Endodermal cell (in vitro differentiated cells): Measurements from ENCODE around the gene RBM44. TPM values are rescaled to one million over a fixed set of nuclear protein-coding genes. Genes with fewer than 3 reads are reported as not detected.

Source experiments
- DNase-seq: peaks from one replicate; pipeline ENCODE4 v3.0.0-alpha.2; 2017
- H3K27ac ChIP-seq: 2 replicates; pipeline ENCODE4 v1.5.1; 2013; ENCODE audit warnings: mild to moderate bottlenecking, low read depth, low read length, moderate library complexity
- H3K27me3 ChIP-seq: 2 replicates; pipeline ENCODE4 v1.6.1; 2013; ENCODE audit warnings: mild to moderate bottlenecking, low read length, moderate library complexity; ENCODE audit not compliant: insufficient read depth, control insufficient read depth, poor library complexity, severe bottlenecking
- H3K36me3 ChIP-seq: 2 replicates; pipeline ENCODE4 v1.7.0; 2013; ENCODE audit warnings: mild to moderate bottlenecking, low read length, moderate library complexity; ENCODE audit not compliant: control insufficient read depth, insufficient read depth
- H3K4me1 ChIP-seq: one replicate; pipeline ENCODE4 v1.7.0; 2013; ENCODE audit warnings: low read length; ENCODE audit not compliant: control insufficient read depth, insufficient read depth
- H3K4me3 ChIP-seq: 2 replicates; pipeline ENCODE4 v1.5.1; 2013; ENCODE audit warnings: mild to moderate bottlenecking, low read length, moderate library complexity
- H3K9ac ChIP-seq: 2 replicates; pipeline ENCODE4 v1.6.1; 2013; ENCODE audit warnings: mild to moderate bottlenecking, low read length, moderate library complexity; ENCODE audit not compliant: poor library complexity, severe bottlenecking; ENCODE audit errors: extremely low read depth
- H3K9me3 ChIP-seq: 2 replicates; pipeline ENCODE4 v1.6.1; 2013; ENCODE audit warnings: mild to moderate bottlenecking, low read length, moderate library complexity; ENCODE audit not compliant: control insufficient read depth
- H3K27ac Mint-ChIP-seq: 2 replicates; pipeline ENCODE4 v1.8.0; 2020; ENCODE audit warnings: mixed read lengths
- H3K27me3 Mint-ChIP-seq: 2 replicates; pipeline ENCODE4 v1.8.0; 2021; ENCODE audit warnings: mild to moderate bottlenecking, mixed read lengths; ENCODE audit not compliant: insufficient read depth
- H3K36me3 Mint-ChIP-seq: 2 replicates; pipeline ENCODE4 v1.8.0; 2020; ENCODE audit warnings: low read depth, mixed read lengths
- H3K4me1 Mint-ChIP-seq: 2 replicates; pipeline ENCODE4 v1.8.0; 2020; ENCODE audit warnings: mixed read lengths
- H3K4me3 Mint-ChIP-seq: 2 replicates; pipeline ENCODE4 v1.8.0; 2020; ENCODE audit warnings: mild to moderate bottlenecking, moderate library complexity, mixed read lengths
- H3K9me3 Mint-ChIP-seq: 2 replicates; pipeline ENCODE4 v1.8.0; 2020; ENCODE audit warnings: mild to moderate bottlenecking, mixed read lengths
- WGBS, 2 experiments: methylation state at CpG; one replicate each; pipeline versions ENCODE4 v1.1.5 to v1.1.7; 2013; ENCODE audit warnings: missing lambda C conversion rate in 2 of 2, mixed read lengths in 1 of 2; ENCODE audit not compliant: insufficient coverage in 1 of 2, insufficient read length in 1 of 2; 5-methylcytosine and 5-hydroxymethylcytosine counted together
- long read RNA-seq, 4 experiments: library from polyadenylated mRNA in 2 of 4; library from RNA in 1 of 4; library from capped mRNA in 1 of 4; stranded (forward) in 3 of 4; unstranded in 1 of 4; transcript quantifications; one replicate each; pipeline ENCODE4 v2.0.0, GENCODE V29; 2020 to 2021; ENCODE audit warnings: inconsistent platforms in 1 of 4
- polyA plus RNA-seq, 2 experiments: library from polyadenylated mRNA; stranded (reverse); fragments of 50-300 nt; gene quantifications; one replicate each; pipeline ENCODE4 v1.2.3, GENCODE V29; 2013
- total RNA-seq, 2 donors: library from RNA; stranded (reverse); fragmentation: NEBNext Ultra II Directional in 1 of 2; extraction: Animal tissue kit (Norgen Biotek cat#: 25700) in 1 of 2; gene quantifications; 2 replicates in 1 of 2; 3 replicates in 1 of 2; pipeline ENCODE4 v1.2.1, GENCODE V29; 2021
- TF ChIP-seq, protein P1 (sequence below): fragments of 200-600 bp; sonication (generic); conservative IDR thresholded peaks from 2 replicates; pipeline ENCODE4 v1.5.0; 2021; ENCODE audit warnings: antibody characterized with exemption, mild to moderate bottlenecking

RBM44 gene, protein sequence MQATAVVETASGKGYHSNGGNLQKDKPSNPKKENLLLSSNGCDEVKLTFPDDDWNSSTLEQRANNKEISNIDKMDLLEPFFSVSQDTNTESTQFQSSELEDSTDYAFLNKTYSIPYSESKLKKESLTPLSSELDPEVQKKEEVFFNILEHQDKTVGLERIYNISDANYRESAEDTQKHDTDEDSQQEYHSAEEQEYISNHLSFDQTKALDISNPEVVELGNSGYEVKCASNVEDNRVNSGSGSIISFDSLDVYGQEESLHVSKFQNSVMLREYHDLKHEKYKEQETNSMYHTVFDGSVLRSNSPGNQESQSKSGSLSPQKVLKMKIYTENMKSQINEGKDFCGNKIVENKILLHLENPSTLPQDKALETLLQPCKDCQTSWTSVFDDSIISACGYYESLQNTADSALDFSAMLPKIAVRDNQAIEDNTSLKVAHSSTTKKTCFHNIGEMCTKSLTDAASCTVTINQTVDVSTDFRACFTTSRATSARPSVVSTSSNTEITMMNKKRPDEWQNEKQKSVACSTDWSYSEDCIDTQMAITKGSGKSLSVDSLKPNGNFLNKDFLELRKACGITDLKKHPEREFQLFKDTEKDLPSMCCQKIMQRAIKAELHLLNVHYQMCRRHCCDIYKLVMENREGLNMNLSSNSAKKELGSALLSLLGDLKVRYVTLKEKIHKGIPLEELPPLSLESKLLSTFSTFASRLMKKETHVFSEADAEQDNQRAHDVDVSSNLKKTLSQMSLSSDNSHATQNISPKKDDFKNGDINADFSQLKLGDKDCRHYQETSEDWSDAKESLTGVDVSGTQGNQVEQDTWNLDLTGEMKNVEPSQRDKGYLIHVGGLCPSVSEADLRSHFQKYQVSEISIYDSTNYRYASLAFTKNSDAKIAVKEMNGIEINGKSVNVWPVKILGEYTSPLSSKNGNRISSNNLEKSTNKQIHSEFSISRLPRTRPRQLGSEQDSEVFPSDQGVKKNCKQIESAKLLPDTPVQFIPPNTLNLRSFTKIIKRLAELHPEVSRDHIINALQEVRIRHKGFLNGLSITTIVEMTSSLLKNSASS
- total RNA-seq = 1 to 10 TPM in 1 of 2 donors, under 1 TPM in 1; 0.42 to 1.2 TPM
- polyA plus RNA-seq (2013, experiment 1 of 2) = 0.53 TPM
- polyA plus RNA-seq (2013, experiment 2 of 2) = 0.62 TPM
- long read RNA-seq, experiment 1 = 0 reads
- long read RNA-seq, experiment 2, partial matches to known transcripts = 0 of 4 reads
- long read RNA-seq, experiment 2, other reads (novel, unspliced or antisense) = 4 of 4 reads
- long read RNA-seq, experiment 3 = 0 reads
- long read RNA-seq, experiment 4 = 0 reads

DNA sequence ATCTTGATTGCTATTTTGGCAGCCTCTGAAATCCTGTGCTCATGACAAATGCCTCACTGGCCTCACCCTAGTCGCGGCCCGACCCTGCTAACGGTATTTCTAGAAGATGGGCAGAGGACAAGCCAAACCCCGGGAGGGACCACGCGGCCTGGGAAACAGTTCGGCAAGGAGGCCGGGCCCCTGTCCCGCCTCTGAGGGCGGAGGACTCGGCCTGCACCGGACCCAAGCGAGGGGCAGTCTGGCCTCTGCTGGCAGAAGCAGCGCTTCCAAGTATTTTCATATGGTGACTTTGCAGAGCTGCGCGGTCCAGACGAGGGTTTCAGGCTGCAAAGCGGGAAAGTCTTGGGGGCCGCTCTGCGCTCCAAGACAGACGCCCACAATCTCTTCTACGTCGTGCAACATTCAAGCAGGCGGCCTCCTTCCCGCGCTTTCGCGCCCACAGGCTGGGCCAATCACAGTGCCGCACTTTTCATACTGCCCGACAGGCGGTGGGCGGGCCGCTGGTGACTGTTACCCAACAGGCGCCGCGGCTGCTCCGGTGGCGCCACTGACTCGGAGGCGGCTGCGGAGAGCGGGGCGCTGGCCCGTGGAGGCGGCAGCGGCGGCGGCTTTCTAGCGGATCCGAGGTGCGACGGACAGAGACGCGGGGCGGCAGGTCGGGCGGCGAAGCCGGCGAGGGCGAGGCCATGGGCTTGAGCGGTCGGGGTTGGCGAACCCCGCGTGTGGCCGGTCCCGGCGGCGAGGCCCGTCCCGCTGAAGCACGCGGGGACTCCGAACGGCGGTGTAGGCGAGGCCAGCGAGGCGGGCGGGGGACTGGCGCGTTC, at the start of gene RBM44:
Gene RBM44, plus strand, starts transcription at position 544 of the 824 bp plus-strand sequence. CDS start 14,831 bp downstream, outside the sequence.
- H3K9me3 ChIP-seq = peaks cover 9% of the 10 kb centered on the region
- Mint-ChIP-seq H3K27ac (no peak within 1 kb of the TSS), H3K4me3 (no peak within 1 kb of the TSS), H3K9me3 (peaks cover 16% of the 10 kb centered on the region), H3K27me3 (peaks cover 7% of the 10 kb centered on the region), H3K36me3 (no peaks in the 10 kb centered on the region), H3K4me1 (no peaks in the 10 kb centered on the region)
- WGBS, 2 experiments = 97 to 99% methylated on average over 66 to 84 of the region's 84 CpGs
- no peak for DNase-seq
- H3K27ac ChIP-seq = no peak within 1 kb of the TSS
- H3K36me3 ChIP-seq = no peaks in the 10 kb centered on the region
- H3K4me3 ChIP-seq = no peak within 1 kb of the TSS
- TF ChIP-seq, protein P1, sequence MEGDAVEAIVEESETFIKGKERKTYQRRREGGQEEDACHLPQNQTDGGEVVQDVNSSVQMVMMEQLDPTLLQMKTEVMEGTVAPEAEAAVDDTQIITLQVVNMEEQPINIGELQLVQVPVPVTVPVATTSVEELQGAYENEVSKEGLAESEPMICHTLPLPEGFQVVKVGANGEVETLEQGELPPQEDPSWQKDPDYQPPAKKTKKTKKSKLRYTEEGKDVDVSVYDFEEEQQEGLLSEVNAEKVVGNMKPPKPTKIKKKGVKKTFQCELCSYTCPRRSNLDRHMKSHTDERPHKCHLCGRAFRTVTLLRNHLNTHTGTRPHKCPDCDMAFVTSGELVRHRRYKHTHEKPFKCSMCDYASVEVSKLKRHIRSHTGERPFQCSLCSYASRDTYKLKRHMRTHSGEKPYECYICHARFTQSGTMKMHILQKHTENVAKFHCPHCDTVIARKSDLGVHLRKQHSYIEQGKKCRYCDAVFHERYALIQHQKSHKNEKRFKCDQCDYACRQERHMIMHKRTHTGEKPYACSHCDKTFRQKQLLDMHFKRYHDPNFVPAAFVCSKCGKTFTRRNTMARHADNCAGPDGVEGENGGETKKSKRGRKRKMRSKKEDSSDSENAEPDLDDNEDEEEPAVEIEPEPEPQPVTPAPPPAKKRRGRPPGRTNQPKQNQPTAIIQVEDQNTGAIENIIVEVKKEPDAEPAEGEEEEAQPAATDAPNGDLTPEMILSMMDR = no peak
- no peaks in the 10 kb centered on the region for H3K27me3 ChIP-seq
- no peaks in the 10 kb centered on the region for H3K4me1 ChIP-seq
- no peak within 1 kb of the TSS for H3K9ac ChIP-seq

DNA sequence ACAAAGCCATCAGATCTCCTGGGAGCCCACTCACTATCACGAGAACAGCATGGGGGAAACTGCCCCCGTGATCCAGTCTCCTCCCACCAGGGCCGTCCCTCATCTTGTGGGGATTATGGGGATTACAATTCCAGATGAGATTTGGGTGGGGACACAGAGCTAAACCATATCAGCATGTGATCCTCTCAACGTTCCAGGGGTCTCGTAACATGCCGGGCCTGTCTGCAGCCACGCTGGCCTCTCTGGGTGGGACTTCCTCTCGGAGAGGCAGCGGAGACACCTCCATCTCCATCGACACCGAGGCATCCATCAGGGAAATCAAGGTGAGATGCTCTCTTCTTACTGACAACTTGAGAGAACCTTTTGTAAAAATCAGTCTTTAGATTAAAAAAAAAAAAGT, 49.6 kb upstream of the RBM44 start:
- Mint-ChIP-seq H3K27ac (no peak overlapping the region), H3K36me3 (peaks cover 61% of the 10 kb centered on the region), H3K4me1 (peaks cover 32% of the 10 kb centered on the region), H3K4me3 (no peak overlapping the region), H3K27me3 (no peaks in the 10 kb centered on the region), H3K9me3 (peaks cover 5% of the 10 kb centered on the region)
- Histone ChIP-seq H3K36me3 (peaks cover 77% of the 10 kb centered on the region), H3K9me3 (peaks cover 15% of the 10 kb centered on the region), H3K4me3 (no peak overlapping the region), H3K27ac (no peak overlapping the region), H3K4me1 (peaks cover 15% of the 10 kb centered on the region), H3K27me3 (no peaks in the 10 kb centered on the region), H3K9ac (no peak overlapping the region)
- TF ChIP-seq, protein P1 = no peak
- WGBS, 2 experiments = 86 to 92% methylated on average over 9 to 11 of the region's 11 CpGs
- no peak for DNase-seq
